IMR-90 (cell line): Measurements from ENCODE around the gene MEF2D. TPM values are rescaled to one million over a fixed set of nuclear protein-coding genes. Genes with fewer than 3 reads are reported as not detected.
A peak's percentile ranks its signal among the peaks of the same experiment; 100 is the strongest.

Experiments used
- ATAC-seq: fragments of 200-7000 bp; cut with Tn5 transposase; 2 replicates; pipeline ENCODE4 v1.9.1; 2020; ENCODE audit warnings: low read depth, mild to moderate bottlenecking, moderate library complexity
- BruUV-seq: library from RNA; stranded (reverse); fragments of 400-500 nt; replicated peaks from 2 replicates; lab custom pipeline; 2021; lab: Mats Ljungman, UMichigan
- CTCF ChIA-PET: fragments of 300-600 bp; formaldehyde crosslinking; extraction: SDS; loops from one replicate; lab custom pipeline; 2021; ENCODE audit warnings: antibody characterized with exemption; lab: Yijun Ruan, JAX
- POLR2A ChIA-PET: fragments of 300-600 bp; sonication (Branson Sonifier 250); formaldehyde crosslinking; loops from one replicate; lab custom pipeline; 2022; ENCODE audit warnings: antibody characterized with exemption; ENCODE audit not compliant: unreplicated experiment; lab: Charles Lee
- DNase-seq: peaks from one replicate; pipeline ENCODE4 v3.0.0; 2013
- H2AFZ ChIP-seq: replicated peaks from 2 replicates; pipeline ENCODE3; 2013; ENCODE audit warnings: low read length, mild to moderate bottlenecking; ENCODE audit not compliant: poor library complexity
- H2AK5ac ChIP-seq: 2 replicates; pipeline ENCODE4 v1.6.1; 2013; ENCODE audit warnings: low read depth, low read length, inconsistent platforms
- H2AK9ac ChIP-seq: replicated peaks from 2 replicates; pipeline ENCODE3; 2013; ENCODE audit warnings: mild to moderate bottlenecking, low read depth, low read length, moderate library complexity; ENCODE audit not compliant: poor library complexity
- H2BK120ac ChIP-seq: 2 replicates; pipeline ENCODE4 v1.6.1; 2013; ENCODE audit warnings: low read depth, low read length, inconsistent platforms
- H2BK15ac ChIP-seq: 3 replicates; pipeline ENCODE4 v1.6.1; 2013; ENCODE audit warnings: low read depth, low read length, inconsistent platforms
- H2BK20ac ChIP-seq: 2 replicates; pipeline ENCODE4 v1.6.1; 2013; ENCODE audit warnings: low read depth, mild to moderate bottlenecking, inconsistent platforms, low read length, moderate library complexity
- H2BK5ac ChIP-seq: 2 replicates; pipeline ENCODE4 v1.6.1; 2013; ENCODE audit warnings: mild to moderate bottlenecking, low read depth, low read length, inconsistent platforms; ENCODE audit not compliant: poor library complexity, severe bottlenecking
- H3K14ac ChIP-seq: replicated peaks from 2 replicates; pipeline ENCODE4 v1.6.1; 2013; ENCODE audit warnings: low read depth, low read length, inconsistent platforms
- H3K18ac ChIP-seq: 2 replicates; pipeline ENCODE4 v1.6.1; 2013; ENCODE audit warnings: low read depth, low read length, control low read depth
- H3K23ac ChIP-seq: 2 replicates; pipeline ENCODE4 v1.6.1; 2013; ENCODE audit warnings: low read depth, low read length, inconsistent platforms
- H3K27ac ChIP-seq: 2 replicates; pipeline ENCODE4 v1.5.1; 2013; ENCODE audit warnings: mild to moderate bottlenecking, control low read depth, low read length; ENCODE audit not compliant: insufficient read depth
- H3K27me3 ChIP-seq: 2 replicates; pipeline ENCODE4 v1.6.1; 2013; ENCODE audit warnings: low read length; ENCODE audit not compliant: control insufficient read depth, insufficient read depth
- H3K36me3 ChIP-seq: 2 replicates; pipeline ENCODE4 v1.6.1; 2013; ENCODE audit warnings: low read length, mixed read lengths; ENCODE audit not compliant: control insufficient read depth, insufficient read depth
- H3K4ac ChIP-seq: 2 replicates; pipeline ENCODE4 v1.6.1; 2013; ENCODE audit warnings: low read depth, low read length, inconsistent platforms
- H3K4me1 ChIP-seq: 2 replicates; pipeline ENCODE4 v1.6.1; 2013; ENCODE audit warnings: low read length, mixed read lengths; ENCODE audit not compliant: control insufficient read depth, insufficient read depth
- H3K4me2 ChIP-seq: 2 replicates; pipeline ENCODE4 v1.6.1; 2013; ENCODE audit warnings: low read depth, mild to moderate bottlenecking, control low read depth, low read length, moderate library complexity
- H3K4me3 ChIP-seq: 2 replicates; pipeline ENCODE4 v1.5.1; 2013; ENCODE audit warnings: low read depth, mild to moderate bottlenecking, control low read depth, low read length, moderate library complexity; ENCODE audit not compliant: insufficient read depth
- H3K56ac ChIP-seq: 2 replicates; pipeline ENCODE4 v1.6.1; 2013; ENCODE audit warnings: low read length, inconsistent platforms; ENCODE audit not compliant: insufficient read depth; ENCODE audit errors: extremely low read depth
- H3K79me1 ChIP-seq, 2 experiments: 2 replicates each; pipeline ENCODE4 v1.6.1; 2013; ENCODE audit warnings: low read length in 2 of 2, inconsistent platforms in 1 of 2, low read depth in 1 of 2
- H3K9ac ChIP-seq: 2 replicates; pipeline ENCODE4 v1.6.1; 2013; ENCODE audit warnings: low read depth, low read length, control low read depth
- H3K9me1 ChIP-seq: 2 replicates; pipeline ENCODE4 v1.6.1; 2013; ENCODE audit warnings: low read length, inconsistent platforms; ENCODE audit not compliant: insufficient read depth
- H3K9me3 ChIP-seq: 2 replicates; pipeline ENCODE4 v1.6.1; 2013; ENCODE audit warnings: low read length; ENCODE audit not compliant: control insufficient read depth, insufficient read depth
- H4K20me1 ChIP-seq: 2 replicates; pipeline ENCODE4 v1.6.1; 2013; ENCODE audit warnings: low read length, inconsistent platforms; ENCODE audit not compliant: insufficient read depth
- H4K5ac ChIP-seq: 2 replicates; pipeline ENCODE4 v1.6.1; 2013; ENCODE audit warnings: mild to moderate bottlenecking, low read depth, low read length, control low read depth
- H4K8ac ChIP-seq, 2 experiments: 2 replicates each; pipeline ENCODE4 v1.6.1; 2013; ENCODE audit warnings: low read depth in 2 of 2, low read length in 2 of 2, control low read depth in 1 of 2, inconsistent platforms in 1 of 2
- H4K91ac ChIP-seq: 2 replicates; pipeline ENCODE4 v1.6.1; 2013; ENCODE audit warnings: low read depth, low read length, inconsistent platforms; ENCODE audit not compliant: insufficient read depth
- BHLHE40 ChIP-seq: fragments of 150-350 bp; IDR thresholded peaks from 2 replicates; pipeline ENCODE4 v1.6.1; 2016; ENCODE audit warnings: mild to moderate bottlenecking, low read depth, low read length
- FOS ChIP-seq: fragments of 150-350 bp; IDR thresholded peaks from 2 replicates; pipeline ENCODE4 v1.6.1; 2016; ENCODE audit warnings: low read depth, low read length
- MAFK ChIP-seq: IDR thresholded peaks from 2 replicates; pipeline ENCODE4 v1.6.1; 2012; ENCODE audit warnings: low read depth, low read length, improper control_type of control experiment
- MXI1 ChIP-seq: IDR thresholded peaks from 2 replicates; pipeline ENCODE4 v1.6.1; 2012; ENCODE audit warnings: low read depth, mild to moderate bottlenecking, low read length, moderate library complexity, borderline replicate concordance
- POLR2A ChIP-seq: IDR thresholded peaks from 2 replicates; pipeline ENCODE4 v1.6.1; 2012; ENCODE audit warnings: mild to moderate bottlenecking, low read depth, low read length
- RAD21 ChIP-seq: IDR thresholded peaks from 2 replicates; pipeline ENCODE4 v1.6.1; 2012; ENCODE audit warnings: low read length, improper control_type of control experiment
- RFX5 ChIP-seq: IDR thresholded peaks from 2 replicates; pipeline ENCODE4 v1.8.0; 2012; ENCODE audit warnings: low read depth, mild to moderate bottlenecking, low read length, moderate library complexity
- WGBS, 2 experiments: methylation state at CpG; one replicate each; pipeline versions ENCODE4 v1.1.5 to v1.1.7; 2013; ENCODE audit warnings: missing lambda C conversion rate in 2 of 2; ENCODE audit not compliant: insufficient read length in 1 of 2; ENCODE audit errors: extremely low coverage in 2 of 2; 5-methylcytosine and 5-hydroxymethylcytosine counted together
- dilution Hi-C: fragments of 300-500 bp; cut with HindIII; formaldehyde crosslinking; loops from one replicate; pipeline ENCODE4 v1.14.3; 2018; ENCODE audit warnings: low sequenced_read_pairs; ENCODE audit not compliant: unreplicated experiment
- in situ Hi-C: fragments of 300-500 bp; cut with MboI; formaldehyde crosslinking; loops from 3 replicates; pipeline ENCODE4 v1.14.3; 2019; ENCODE audit warnings: low sequenced_read_pairs, inconsistent platforms, mixed read lengths
- intact Hi-C: fragments of 100-400 bp; cut with micrococcal nuclease; formaldehyde crosslinking; loops from 2 replicates; pipeline ENCODE4 v1.10.0; 2022
- polyA plus RNA-seq, 3 experiments: library from polyadenylated mRNA; depleted of rRNA; stranded (reverse); fragments of >200 nt; gene quantifications; 2 replicates each; pipeline ENCODE4 v1.2.3, GENCODE V29; 2012; ENCODE audit warnings: low replicate concordance in 1 of 3
- total RNA-seq: library from RNA; depleted of rRNA; stranded (reverse); fragments of >200 nt; gene quantifications from 2 replicates; pipeline ENCODE4 v1.2.3, GENCODE V29; 2012
- TF ChIP-seq, protein P1 (sequence below): conservative IDR thresholded peaks from 2 replicates; pipeline ENCODE4 v1.5.1; 2012; ENCODE audit warnings: mild to moderate bottlenecking, low read depth, low read length, improper control_type of control experiment
- TF ChIP-seq, protein P2 (sequence below): fragments of 150-350 bp; IDR thresholded peaks from 2 replicates; pipeline ENCODE4 v1.6.1; 2016; ENCODE audit warnings: low read depth, mild to moderate bottlenecking, low read length, moderate library complexity, borderline replicate concordance

MEF2D gene
- total and polyA plus RNA-seq, 2 of the 4 experiments (the other 2 are of a cell fraction) = 2.9 to 20.0 TPM

- no peak overlapping the region for H2BK120ac ChIP-seq
- TF ChIP-seq, protein P1, sequence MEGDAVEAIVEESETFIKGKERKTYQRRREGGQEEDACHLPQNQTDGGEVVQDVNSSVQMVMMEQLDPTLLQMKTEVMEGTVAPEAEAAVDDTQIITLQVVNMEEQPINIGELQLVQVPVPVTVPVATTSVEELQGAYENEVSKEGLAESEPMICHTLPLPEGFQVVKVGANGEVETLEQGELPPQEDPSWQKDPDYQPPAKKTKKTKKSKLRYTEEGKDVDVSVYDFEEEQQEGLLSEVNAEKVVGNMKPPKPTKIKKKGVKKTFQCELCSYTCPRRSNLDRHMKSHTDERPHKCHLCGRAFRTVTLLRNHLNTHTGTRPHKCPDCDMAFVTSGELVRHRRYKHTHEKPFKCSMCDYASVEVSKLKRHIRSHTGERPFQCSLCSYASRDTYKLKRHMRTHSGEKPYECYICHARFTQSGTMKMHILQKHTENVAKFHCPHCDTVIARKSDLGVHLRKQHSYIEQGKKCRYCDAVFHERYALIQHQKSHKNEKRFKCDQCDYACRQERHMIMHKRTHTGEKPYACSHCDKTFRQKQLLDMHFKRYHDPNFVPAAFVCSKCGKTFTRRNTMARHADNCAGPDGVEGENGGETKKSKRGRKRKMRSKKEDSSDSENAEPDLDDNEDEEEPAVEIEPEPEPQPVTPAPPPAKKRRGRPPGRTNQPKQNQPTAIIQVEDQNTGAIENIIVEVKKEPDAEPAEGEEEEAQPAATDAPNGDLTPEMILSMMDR = no peak
- no peak for TF ChIP-seq MAFK
- no peak for TF ChIP-seq FOS
- TF ChIP-seq POLR2A = no peak
- TF ChIP-seq, protein P2, sequence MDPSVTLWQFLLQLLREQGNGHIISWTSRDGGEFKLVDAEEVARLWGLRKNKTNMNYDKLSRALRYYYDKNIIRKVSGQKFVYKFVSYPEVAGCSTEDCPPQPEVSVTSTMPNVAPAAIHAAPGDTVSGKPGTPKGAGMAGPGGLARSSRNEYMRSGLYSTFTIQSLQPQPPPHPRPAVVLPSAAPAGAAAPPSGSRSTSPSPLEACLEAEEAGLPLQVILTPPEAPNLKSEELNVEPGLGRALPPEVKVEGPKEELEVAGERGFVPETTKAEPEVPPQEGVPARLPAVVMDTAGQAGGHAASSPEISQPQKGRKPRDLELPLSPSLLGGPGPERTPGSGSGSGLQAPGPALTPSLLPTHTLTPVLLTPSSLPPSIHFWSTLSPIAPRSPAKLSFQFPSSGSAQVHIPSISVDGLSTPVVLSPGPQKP = no peak
- TF ChIP-seq RAD21 = no peak
- no peak for TF ChIP-seq RFX5
- TF ChIP-seq MXI1 = no peak
- TF ChIP-seq BHLHE40 = no peak
- H3K18ac ChIP-seq = no peak overlapping the region
- H3K27me3 ChIP-seq = no peaks in the 10 kb centered on the region
- H3K4me3 ChIP-seq = no peak overlapping the region
- no peak overlapping the region for H2BK15ac ChIP-seq
- peaks cover 15% of the 10 kb centered on the region for H3K36me3 ChIP-seq
- in situ Hi-C loops (no loop called here), dilution Hi-C loops (no loop called here), intact Hi-C loops (no loop called here)
- H3K23ac ChIP-seq = no peak overlapping the region
- H3K56ac ChIP-seq = no peak overlapping the region
- no peak overlapping the region for H2AK9ac ChIP-seq
- no peak overlapping the region for H3K4ac ChIP-seq
- H3K4me2 ChIP-seq = no peak overlapping the region
- H2BK5ac ChIP-seq = no peak overlapping the region
- no peak overlapping the region for H2BK20ac ChIP-seq
- 100% methylated on average over 2 of the region's 5 CpGs; no CpG with 5 or more reads in 1 of the 2 experiments for WGBS, 2 experiments
- BruUV-seq = no TSS peak
- POLR2A ChIA-PET = interaction anchor here (0.6 kb wide), 1 partner anchor 28 kb away, joined by 11 read pairs; the partner anchor contains the start of gene MEF2D
- no peak overlapping the region for H4K91ac ChIP-seq
- no peak for DNase-seq
- H3K27ac ChIP-seq = no peak overlapping the region
- no peaks in the 10 kb centered on the region for H3K9me3 ChIP-seq
- H3K9me1 ChIP-seq = no peaks in the 10 kb centered on the region
- H2AFZ ChIP-seq = peak overlapping the region; percentile 28
- 0 out of 4 replicates have a peak, but pooled peaks cover 0 to 3% of the 10 kb centered on the region in 2 experiments for H3K79me1 ChIP-seq
- H2AK5ac ChIP-seq = no peak overlapping the region
- CTCF ChIA-PET = no interaction called here
- H4K20me1 ChIP-seq = no peaks in the 10 kb centered on the region
- H3K9ac ChIP-seq = no peak overlapping the region
- no peak overlapping the region for H4K5ac ChIP-seq
- no peak overlapping the region for H3K14ac ChIP-seq
- H4K8ac ChIP-seq = no peak overlapping the region
- H3K4me1 ChIP-seq = no peaks in the 10 kb centered on the region
- ATAC-seq = no peak
Observed at GRCh38 chr1:156528231-156528630, 27.7 kb upstream of the MEF2D start.
